Karpas-422 (cell line): ENCODE measurements around the gene SARDH. TPM values are rescaled to one million over a fixed set of nuclear protein-coding genes. Genes with fewer than 3 reads are reported as not detected.
A peak's percentile ranks its signal among the peaks of the same experiment; 100 is the strongest.

Experiments used
- DNase-seq: peaks from one replicate; pipeline ENCODE4 v3.0.0-alpha.2; 2015
- H2AFZ ChIP-seq: fragments of 200-600 bp; sonication (generic); 2 replicates; pipeline ENCODE4 v1.6.1; 2014; ENCODE audit warnings: antibody characterized with exemption, low read length, mixed read lengths
- H3K27ac ChIP-seq: fragments of 200-600 bp; sonication (generic); 2 replicates; pipeline ENCODE4 v1.5.1; 2014; ENCODE audit warnings: mild to moderate bottlenecking, low read length, moderate library complexity
- H3K27me3 ChIP-seq: fragments of 200-600 bp; sonication (generic); 2 replicates; pipeline ENCODE4 v1.6.1; 2014; ENCODE audit warnings: low read length, mixed read lengths
- H3K36me3 ChIP-seq: fragments of 200-600 bp; sonication (generic); 2 replicates; pipeline ENCODE4 v1.6.1; 2014; ENCODE audit warnings: low read length, mixed read lengths; ENCODE audit not compliant: insufficient read depth
- H3K4me1 ChIP-seq: fragments of 200-600 bp; sonication (generic); 2 replicates; pipeline ENCODE4 v1.6.1; 2014; ENCODE audit warnings: mild to moderate bottlenecking, low read length, mixed read lengths
- H3K4me2 ChIP-seq: fragments of 200-600 bp; sonication (generic); 2 replicates; pipeline ENCODE4 v1.6.1; 2014; ENCODE audit warnings: low read length, low read depth, mild to moderate bottlenecking; ENCODE audit not compliant: poor library complexity, severe bottlenecking
- H3K4me3 ChIP-seq: fragments of 200-600 bp; sonication (generic); 2 replicates; pipeline ENCODE4 v1.5.1; 2014; ENCODE audit warnings: mild to moderate bottlenecking, antibody characterized with exemption, low read length, mixed read lengths
- H3K79me2 ChIP-seq: fragments of 200-600 bp; sonication (generic); 2 replicates; pipeline ENCODE4 v1.6.1; 2014; ENCODE audit warnings: mild to moderate bottlenecking, low read length, mixed read lengths
- H3K9ac ChIP-seq: fragments of 200-600 bp; sonication (generic); 2 replicates; pipeline ENCODE4 v1.6.0; 2014; ENCODE audit warnings: low read length
- H3K9me2 ChIP-seq: fragments of 200-600 bp; sonication (generic), shearing (Covaris generic); replicated peaks from 2 replicates; pipeline ENCODE4 v1.6.0; 2014; ENCODE audit warnings: mild to moderate bottlenecking, low read length, moderate library complexity; ENCODE audit not compliant: insufficient read depth
- H3K9me3 ChIP-seq: fragments of 300-700, 200-600 bp; sonication (generic); 2 replicates; pipeline ENCODE4 v1.6.1; 2014; ENCODE audit warnings: low read length, mixed read lengths
- H4K20me1 ChIP-seq: fragments of 200-600 bp; sonication (generic); 2 replicates; pipeline ENCODE4 v1.6.1; 2014; ENCODE audit warnings: mild to moderate bottlenecking, antibody characterized with exemption, low read length, low read depth; ENCODE audit not compliant: insufficient read depth
- total RNA-seq: library from RNA; depleted of rRNA; stranded (reverse); fragments of >200 nt; shearing (Covaris generic); gene quantifications from 2 replicates; pipeline ENCODE4 v1.2.3, GENCODE V29; 2014; ENCODE audit warnings: low replicate concordance; rRNA removed

Gene SARDH, protein sequence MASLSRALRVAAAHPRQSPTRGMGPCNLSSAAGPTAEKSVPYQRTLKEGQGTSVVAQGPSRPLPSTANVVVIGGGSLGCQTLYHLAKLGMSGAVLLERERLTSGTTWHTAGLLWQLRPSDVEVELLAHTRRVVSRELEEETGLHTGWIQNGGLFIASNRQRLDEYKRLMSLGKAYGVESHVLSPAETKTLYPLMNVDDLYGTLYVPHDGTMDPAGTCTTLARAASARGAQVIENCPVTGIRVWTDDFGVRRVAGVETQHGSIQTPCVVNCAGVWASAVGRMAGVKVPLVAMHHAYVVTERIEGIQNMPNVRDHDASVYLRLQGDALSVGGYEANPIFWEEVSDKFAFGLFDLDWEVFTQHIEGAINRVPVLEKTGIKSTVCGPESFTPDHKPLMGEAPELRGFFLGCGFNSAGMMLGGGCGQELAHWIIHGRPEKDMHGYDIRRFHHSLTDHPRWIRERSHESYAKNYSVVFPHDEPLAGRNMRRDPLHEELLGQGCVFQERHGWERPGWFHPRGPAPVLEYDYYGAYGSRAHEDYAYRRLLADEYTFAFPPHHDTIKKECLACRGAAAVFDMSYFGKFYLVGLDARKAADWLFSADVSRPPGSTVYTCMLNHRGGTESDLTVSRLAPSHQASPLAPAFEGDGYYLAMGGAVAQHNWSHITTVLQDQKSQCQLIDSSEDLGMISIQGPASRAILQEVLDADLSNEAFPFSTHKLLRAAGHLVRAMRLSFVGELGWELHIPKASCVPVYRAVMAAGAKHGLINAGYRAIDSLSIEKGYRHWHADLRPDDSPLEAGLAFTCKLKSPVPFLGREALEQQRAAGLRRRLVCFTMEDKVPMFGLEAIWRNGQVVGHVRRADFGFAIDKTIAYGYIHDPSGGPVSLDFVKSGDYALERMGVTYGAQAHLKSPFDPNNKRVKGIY
- not detected in 2 replicates for total RNA-seq

DNA sequence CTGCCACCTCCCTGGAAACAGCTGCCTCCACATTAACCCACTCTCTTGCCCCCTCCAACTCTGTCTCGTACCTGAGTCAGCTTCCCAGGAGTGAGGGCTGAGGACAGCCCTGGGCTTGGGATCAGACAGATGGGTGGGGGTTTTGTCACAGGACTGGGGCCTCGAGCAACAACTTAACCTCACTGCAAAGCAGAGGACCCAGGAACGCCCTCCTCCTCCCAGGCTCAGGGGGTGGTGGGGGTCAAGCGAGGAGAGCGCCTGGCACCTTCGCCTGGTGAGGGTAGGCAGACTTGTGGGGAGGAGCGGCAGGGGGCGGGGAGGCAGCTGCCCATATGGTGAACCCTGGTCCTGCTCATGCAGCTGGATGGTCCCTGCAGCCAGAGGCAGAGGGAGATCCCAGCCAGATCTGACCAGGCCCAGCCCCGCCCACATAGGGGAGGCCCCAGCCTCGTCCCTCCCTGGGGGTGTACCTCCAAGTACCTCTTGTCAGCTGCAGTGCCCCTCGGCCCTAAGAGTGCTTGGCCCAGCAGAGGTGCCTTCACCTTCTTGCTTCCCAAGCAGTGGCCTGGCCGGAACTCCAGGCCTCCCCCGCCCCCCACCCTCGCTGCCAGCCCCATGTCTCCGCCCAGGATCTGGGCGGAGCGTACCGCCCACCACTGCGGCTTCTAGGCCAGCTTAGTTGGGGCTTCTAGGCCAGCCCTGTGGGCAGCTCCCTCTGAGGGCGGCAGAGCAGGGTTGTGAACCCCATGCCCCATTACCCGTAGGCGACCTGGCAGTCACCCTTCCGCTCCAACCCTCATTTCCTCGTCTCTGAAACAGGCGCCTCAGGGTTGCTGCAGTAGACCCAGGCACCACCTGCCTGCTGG lies at the start of gene SARDH:
SARDH (minus strand) TSS at position 579 of the 866 bp plus-strand sequence. CDS start 4,179 bp downstream, outside the sequence.
- Histone ChIP-seq H3K4me3 (no peak within 1 kb of the TSS), H3K4me2 (peak within 1 kb of the TSS; percentile 58), H3K9me3 (no peaks in the 10 kb centered on the region), H3K4me1 (peaks cover 4% of the 10 kb centered on the region; the same call in 1 of the 2 replicates), H3K27ac (no peak within 1 kb of the TSS), H3K36me3 (no peaks in the 10 kb centered on the region), H2AFZ (no peak within 1 kb of the TSS), H3K27me3 (no peaks in the 10 kb centered on the region), H3K9ac (0 out of 2 replicates have a peak within 1 kb of the TSS, but pooled peaks have one; percentile 8), H4K20me1 (no peaks in the 10 kb centered on the region), H3K9me2 (no peaks in the 10 kb centered on the region), H3K79me2 (no peaks in the 10 kb centered on the region)
- DNase-seq, result peak; percentile 56

DNA sequence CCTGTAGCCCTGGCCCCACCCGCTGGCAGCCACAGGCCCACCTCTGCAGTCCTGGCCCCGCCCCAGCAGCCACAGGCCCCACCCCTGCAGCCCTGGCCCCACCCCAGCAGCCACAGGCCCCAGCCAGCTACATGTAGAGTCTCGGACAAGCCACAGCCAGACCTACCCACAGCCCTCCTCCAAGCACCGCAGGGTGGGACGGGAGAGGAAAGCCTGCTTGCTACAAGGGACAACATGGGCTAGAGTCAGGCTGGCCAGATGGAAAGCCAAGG lies 49.5 kb upstream of the SARDH start:
- H3K9me3 ChIP-seq, result no peaks in the 10 kb centered on the region
- H3K4me3 ChIP-seq, result no peak overlapping the region
- no peak overlapping the region for H3K27ac ChIP-seq

DNA sequence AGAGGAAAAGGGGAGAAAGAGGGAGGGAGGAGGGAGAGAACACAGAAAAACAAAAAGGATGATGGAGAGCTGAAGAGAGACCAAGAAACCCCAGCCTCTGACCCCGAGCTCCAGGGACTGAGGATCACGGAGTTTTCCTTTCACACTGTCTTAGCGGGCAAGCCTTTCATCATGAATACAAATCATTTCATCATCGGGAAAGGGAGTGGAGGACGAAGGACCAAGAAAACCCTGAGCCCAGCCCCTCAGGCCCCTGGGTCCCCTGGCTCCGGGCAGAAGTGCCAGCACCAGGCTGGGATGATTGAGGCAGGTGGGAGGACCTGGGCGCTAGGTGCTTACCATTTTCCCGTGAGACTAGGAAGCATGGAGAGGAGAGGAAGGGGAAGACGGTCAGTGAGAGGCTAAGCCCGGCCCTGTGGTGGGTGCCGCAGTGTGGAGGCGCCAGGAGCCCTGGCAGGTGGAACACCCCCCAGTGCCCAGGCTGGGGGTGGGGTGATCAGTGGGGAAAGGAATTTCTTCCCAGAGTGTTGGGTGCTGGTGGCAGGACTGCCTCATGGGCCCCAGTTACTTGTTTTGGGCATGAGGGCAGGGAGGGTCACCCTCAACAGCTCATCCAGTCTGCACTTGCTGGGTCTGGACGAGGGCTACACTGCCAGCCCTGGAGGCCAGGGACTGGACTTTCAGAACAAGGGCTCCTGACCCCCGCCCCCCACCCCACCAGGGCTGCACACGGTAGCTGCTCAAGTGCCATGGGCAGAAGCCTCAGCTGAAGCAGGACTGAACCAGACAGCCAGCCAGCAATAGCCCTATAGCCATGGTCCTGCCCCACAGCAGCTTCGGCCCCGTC lies 49.0 kb upstream of the SARDH start:
- Histone ChIP-seq H3K4me2 (peak overlapping the region; percentile 69), H3K27ac (peak overlapping the region; percentile 51; the same call in 1 of the 2 replicates), H2AFZ (no peak overlapping the region), H3K79me2 (no peaks in the 10 kb centered on the region), H3K4me3 (peak overlapping the region; percentile 36; the same call in 1 of the 2 replicates), H3K4me1 (peaks cover 22% of the 10 kb centered on the region), H3K9me2 (no peaks in the 10 kb centered on the region), H3K27me3 (no peaks in the 10 kb centered on the region), H3K36me3 (no peaks in the 10 kb centered on the region; the same call in 1 of the 2 replicates), H4K20me1 (0 out of 2 replicates have a peak, but pooled peaks cover 12% of the 10 kb centered on the region), H3K9me3 (no peaks in the 10 kb centered on the region), H3K9ac (peak overlapping the region; percentile 50)
- no peak for DNase-seq

More for the DNA sequence above, 49.5 kb upstream of the SARDH start:
- Histone ChIP-seq H4K20me1 (0 out of 2 replicates have a peak, but pooled peaks cover 9% of the 10 kb centered on the region), H3K4me1 (peaks cover 22% of the 10 kb centered on the region), H3K36me3 (no peaks in the 10 kb centered on the region; the same call in 1 of the 2 replicates), H3K79me2 (no peaks in the 10 kb centered on the region), H3K4me2 (no peak overlapping the region), H3K9ac (no peak overlapping the region), H3K9me2 (no peaks in the 10 kb centered on the region), H3K27me3 (no peaks in the 10 kb centered on the region), H2AFZ (no peak overlapping the region)
- DNase-seq, result peak; percentile 81

DNA sequence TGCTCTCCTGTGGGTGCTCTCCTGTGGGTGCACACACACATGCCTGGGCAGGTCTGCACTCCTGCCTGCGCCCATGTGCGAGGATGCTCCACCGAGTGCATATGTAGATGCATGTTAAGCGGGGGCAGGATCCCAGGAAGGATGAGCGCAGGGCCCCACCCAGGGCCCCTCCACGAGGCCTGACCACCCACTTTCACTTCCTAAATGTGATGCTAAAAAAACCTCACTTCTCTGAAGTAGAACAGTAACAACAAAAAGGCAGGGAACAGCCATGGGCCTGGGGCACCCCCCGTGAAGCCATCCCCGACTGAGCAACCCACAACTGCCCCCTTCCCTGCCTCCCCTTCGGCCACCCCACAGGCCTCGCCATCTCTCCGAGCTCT lies 48.2 kb upstream of the SARDH start:
- Histone ChIP-seq H3K9ac (peak overlapping the region; percentile 50; the same call in 1 of the 2 replicates), H3K27ac (peak overlapping the region; percentile 51; the same call in 1 of the 2 replicates), H3K27me3 (no peaks in the 10 kb centered on the region), H3K4me1 (peaks cover 22% of the 10 kb centered on the region), H3K9me2 (no peaks in the 10 kb centered on the region), H2AFZ (no peak overlapping the region), H3K9me3 (no peaks in the 10 kb centered on the region), H3K79me2 (no peaks in the 10 kb centered on the region), H3K4me3 (peak overlapping the region; percentile 36; the same call in 1 of the 2 replicates), H3K4me2 (peak overlapping the region; percentile 69), H4K20me1 (0 out of 2 replicates have a peak, but pooled peaks cover 12% of the 10 kb centered on the region), H3K36me3 (no peaks in the 10 kb centered on the region; the same call in 1 of the 2 replicates)
- peak; percentile 78 for DNase-seq

DNA sequence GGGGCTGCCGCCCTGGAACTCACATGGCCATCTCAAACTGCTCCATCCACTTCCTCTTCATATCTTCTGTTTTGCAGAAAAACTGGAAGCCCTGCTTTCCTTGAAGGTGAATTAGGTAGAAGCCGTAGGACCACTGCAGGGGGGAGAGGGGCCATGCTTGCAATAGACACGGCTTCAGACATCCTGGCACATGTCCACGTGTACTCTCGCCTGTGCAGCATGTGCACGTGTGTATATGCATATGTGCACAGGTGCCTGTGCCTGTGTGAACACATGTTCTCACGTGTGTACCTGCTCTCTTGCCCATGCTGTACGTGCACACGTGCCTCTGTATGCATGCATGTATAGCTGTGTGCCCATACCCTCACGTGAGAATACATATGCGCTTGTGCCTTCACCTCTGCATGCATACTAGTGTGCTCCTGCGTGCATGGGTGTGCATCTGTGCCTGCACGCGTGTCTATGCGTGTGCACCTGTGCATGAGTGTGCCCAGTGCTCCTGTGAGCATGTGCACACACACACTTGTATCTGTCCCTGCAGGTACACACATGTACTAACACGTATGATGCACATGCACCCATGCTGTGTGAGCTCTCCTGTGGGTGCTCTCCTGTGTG lies 47.7 kb upstream of the SARDH start:
- Histone ChIP-seq H3K4me3 (no peak overlapping the region), H3K79me2 (no peaks in the 10 kb centered on the region)

DNA sequence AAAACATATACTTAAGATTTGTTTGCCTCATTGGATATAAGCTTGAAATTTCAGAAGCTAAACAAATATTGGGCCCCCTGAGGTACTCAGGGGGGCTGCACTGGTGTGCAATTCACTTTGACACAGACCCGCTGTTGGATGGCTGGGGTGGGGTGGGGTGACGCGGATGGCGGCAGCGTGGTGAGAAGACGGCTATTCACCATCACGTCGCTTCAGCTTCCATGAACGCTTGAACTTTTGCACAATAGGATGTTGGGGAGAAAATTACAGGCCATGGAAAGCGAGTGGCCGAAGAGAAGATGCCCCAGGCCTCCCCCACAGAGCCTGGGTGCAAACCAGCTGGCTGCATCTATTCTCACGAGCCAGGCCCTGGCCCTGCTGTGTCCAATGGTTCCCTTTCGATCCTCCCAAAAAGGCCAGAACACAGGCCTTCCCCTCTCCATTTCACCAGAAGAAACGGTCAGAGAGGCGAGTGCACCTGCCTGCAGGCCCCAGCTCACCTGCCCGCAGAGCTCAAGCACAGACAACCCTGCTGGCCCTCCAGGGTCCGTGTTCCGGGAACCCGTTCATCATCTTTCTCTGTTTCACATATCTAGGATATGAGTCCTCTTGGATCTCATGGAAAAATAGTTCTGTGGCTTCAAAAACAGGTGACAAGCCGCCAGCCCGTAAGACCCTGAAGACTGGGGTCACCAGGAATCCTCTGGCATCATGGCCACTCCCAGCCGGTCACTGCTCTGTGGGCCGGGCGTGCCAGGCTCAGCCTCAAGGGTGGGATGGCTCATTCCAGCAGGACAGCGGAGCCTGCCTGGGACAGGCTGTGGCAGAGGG lies 46.8 kb upstream of the SARDH start:
- no peaks in the 10 kb centered on the region; the same call in 1 of the 2 replicates for H3K36me3 ChIP-seq
- peaks cover 22% of the 10 kb centered on the region for H3K4me1 ChIP-seq
- no peaks in the 10 kb centered on the region for H3K79me2 ChIP-seq
- no peak overlapping the region for H3K4me3 ChIP-seq
- no peaks in the 10 kb centered on the region for H3K9me2 ChIP-seq
- DNase-seq, result no peak
- H3K27ac ChIP-seq, result no peak overlapping the region
- H4K20me1 ChIP-seq, result 0 out of 2 replicates have a peak, but pooled peaks cover 12% of the 10 kb centered on the region
- H3K4me2 ChIP-seq, result no peak overlapping the region
- no peak overlapping the region for H3K9ac ChIP-seq
- H2AFZ ChIP-seq, result no peak overlapping the region
- H3K9me3 ChIP-seq, result no peaks in the 10 kb centered on the region
- H3K27me3 ChIP-seq, result no peaks in the 10 kb centered on the region

More for the DNA sequence above, 47.7 kb upstream of the SARDH start:
- Histone ChIP-seq H3K4me1 (peaks cover 22% of the 10 kb centered on the region), H3K9me3 (no peaks in the 10 kb centered on the region), H3K36me3 (no peaks in the 10 kb centered on the region; the same call in 1 of the 2 replicates), H3K4me2 (peak overlapping the region; percentile 69), H3K27ac (no peak overlapping the region), H2AFZ (no peak overlapping the region), H4K20me1 (0 out of 2 replicates have a peak, but pooled peaks cover 12% of the 10 kb centered on the region), H3K9me2 (no peaks in the 10 kb centered on the region), H3K9ac (0 out of 2 replicates have a peak overlapping the region, but pooled peaks have one; percentile 50), H3K27me3 (no peaks in the 10 kb centered on the region)
- DNase-seq, result no peak
